CD4-positive, alpha-beta T cell (primary cell): Measurements from ENCODE around the gene TRIM44. TPM values are rescaled to one million over a fixed set of nuclear protein-coding genes. Genes with fewer than 3 reads are reported as not detected.

Experiments
- ATAC-seq: fragments of 200-7000 bp; cut with Tn5 transposase; one replicate; pipeline ENCODE4 v1.10.0; 2022; ENCODE audit warnings: mild to moderate bottlenecking; ENCODE audit not compliant: poor library complexity
- CTCF ChIA-PET: fragments of 350-600 bp; sonication (Branson Sonifier 250); formaldehyde crosslinking; loops from one replicate; lab custom pipeline; 2021; ENCODE audit warnings: antibody characterized with exemption, inconsistent platforms; lab: Charles Lee
- POLR2A ChIA-PET: fragments of 350-600 bp; sonication (Branson Sonifier 250); formaldehyde crosslinking; loops from one replicate; lab custom pipeline; 2021; ENCODE audit warnings: antibody characterized with exemption, inconsistent platforms; lab: Charles Lee
- DNase-seq, 14 experiments: peaks; one replicate each; pipeline ENCODE4 v3.0.0-alpha.2; 2013 to 2020; ENCODE audit warnings: mixed read lengths in 2 of 14
- H3K27ac ChIP-seq, 2 donors: one replicate each; pipeline versions ENCODE4 v1.5.1 to v1.7.0; 2013; ENCODE audit warnings: low read length in 2 of 2, low read depth in 1 of 2, mild to moderate bottlenecking in 1 of 2
- H3K27me3 ChIP-seq, 2 experiments: 1 replicate in 1 of 2; 2 replicates in 1 of 2; pipeline versions ENCODE4 v1.6.1 to v1.7.0; 2013; ENCODE audit warnings: low read length in 2 of 2, control low read depth in 1 of 2, mild to moderate bottlenecking in 1 of 2, moderate library complexity in 1 of 2; ENCODE audit not compliant: insufficient read depth in 2 of 2, control insufficient read depth in 1 of 2
- H3K36me3 ChIP-seq: one replicate; pipeline ENCODE4 v1.6.1; 2013; ENCODE audit warnings: low read length, control low read depth; ENCODE audit not compliant: insufficient read depth
- H3K4me1 ChIP-seq: one replicate; pipeline ENCODE4 v1.6.1; 2013; ENCODE audit warnings: low read length, control low read depth; ENCODE audit not compliant: insufficient read depth
- H3K4me3 ChIP-seq: one replicate; pipeline ENCODE4 v1.5.1; 2013; ENCODE audit warnings: mild to moderate bottlenecking, low read length, moderate library complexity
- H3K9me3 ChIP-seq, 2 experiments: 1 replicate in 1 of 2; 2 replicates in 1 of 2; pipeline versions ENCODE4 v1.6.1 to v1.7.0; 2013; ENCODE audit warnings: low read length in 2 of 2, mild to moderate bottlenecking in 2 of 2, control low read depth in 1 of 2, moderate library complexity in 1 of 2; ENCODE audit not compliant: control insufficient read depth in 1 of 2, insufficient read depth in 1 of 2
- H3K27ac Mint-ChIP-seq: one replicate; pipeline ENCODE4 v1.8.0; 2020; ENCODE audit warnings: mixed read lengths
- H3K27me3 Mint-ChIP-seq: one replicate; pipeline ENCODE4 v1.8.0; 2021; ENCODE audit warnings: mixed read lengths
- H3K36me3 Mint-ChIP-seq: one replicate; pipeline ENCODE4 v1.8.0; 2021; ENCODE audit warnings: low read depth, mixed read lengths
- H3K4me1 Mint-ChIP-seq: one replicate; pipeline ENCODE4 v1.8.0; 2021; ENCODE audit warnings: low read depth, mixed read lengths
- H3K4me3 Mint-ChIP-seq: one replicate; pipeline ENCODE4 v1.8.0; 2020; ENCODE audit warnings: mild to moderate bottlenecking, mixed read lengths
- H3K9me3 Mint-ChIP-seq: one replicate; pipeline ENCODE4 v1.8.0; 2020; ENCODE audit warnings: mixed read lengths
- CTCF ChIP-seq: fragments of 200-600 bp; IDR thresholded peaks from one replicate; pipeline ENCODE4 v1.8.0; 2022; ENCODE audit warnings: antibody characterized with exemption, mild to moderate bottlenecking
- intact Hi-C, 2 experiments: fragments of 100-400 bp; cut with DNase I in 1 of 2; cut with micrococcal nuclease in 1 of 2; formaldehyde crosslinking; loops; one replicate each; pipeline versions ENCODE4 v1.15.1 to v1.9.0; 2023 to 2025; cut with DNase I, micrococcal nuclease
- total RNA-seq, 174 experiments: library from RNA in 2 of 174; stranded (reverse) in 2 of 174; gene quantifications; one replicate each; pipeline ENCODE4 v1.2.3 and lab custom pipeline; 2021 to 2026

The TRIM44 gene
- total RNA-seq, 2 experiments from 2014 or later, result 32.1 to 36.7 TPM

- no peaks in the 10 kb centered on the region for H3K4me1 Mint-ChIP-seq
- DNase-seq (no peak), ATAC-seq (no peak)
- Histone ChIP-seq H3K27me3 (peaks cover 6% of the 10 kb centered on the region in 2 experiments), H3K4me1 (no peaks in the 10 kb centered on the region), H3K4me3 (no peak overlapping the region), H3K27ac (no peak overlapping the region), H3K9me3 (no peaks in the 10 kb centered on the region), H3K36me3 (no peaks in the 10 kb centered on the region)
- ChIA-PET POLR2A (no interaction called here), CTCF (no interaction called here)
- intact Hi-C loops, result loop anchor here in 1 of 2 experiments (10.0 kb wide), 1 partner anchor 59 kb away; no protein-coding TSS in a partner anchor
- H3K27me3 Mint-ChIP-seq, result peaks cover 24% of the 10 kb centered on the region
- H3K4me3 Mint-ChIP-seq, result no peak overlapping the region
- no peak overlapping the region for H3K27ac Mint-ChIP-seq
- TF ChIP-seq CTCF, result no peak
- no peaks in the 10 kb centered on the region for H3K9me3 Mint-ChIP-seq
- no peaks in the 10 kb centered on the region for H3K36me3 Mint-ChIP-seq
These were observed 183.3 kb downstream of the TRIM44 start for GRCh38 chr11:35845860-35846259.

GRCh38 chr11:35846874-35847273, 184.3 kb downstream of the TRIM44 start:
- no peak for TF ChIP-seq CTCF
- CTCF ChIA-PET, result no interaction called here
- Histone ChIP-seq H3K27me3 (peaks cover 4 to 6% of the 10 kb centered on the region in 2 experiments), H3K27ac (no peak overlapping the region), H3K4me1 (no peaks in the 10 kb centered on the region), H3K9me3 (no peaks in the 10 kb centered on the region), H3K36me3 (no peaks in the 10 kb centered on the region), H3K4me3 (no peak overlapping the region)
- POLR2A ChIA-PET, result no interaction called here
- H3K36me3 Mint-ChIP-seq, result no peaks in the 10 kb centered on the region
- intact Hi-C loops, result loop anchor here in 1 of 2 experiments (10.0 kb wide), 1 partner anchor 58 kb away; no protein-coding TSS in a partner anchor
- peaks cover 24% of the 10 kb centered on the region for H3K27me3 Mint-ChIP-seq
- no peaks in the 10 kb centered on the region for H3K9me3 Mint-ChIP-seq
- ATAC-seq (no peak), DNase-seq (no peak)
- H3K4me3 Mint-ChIP-seq, result no peak overlapping the region
- H3K4me1 Mint-ChIP-seq, result no peaks in the 10 kb centered on the region
- no peak overlapping the region for H3K27ac Mint-ChIP-seq

GRCh38 chr11:35847473-35847872, 184.9 kb downstream of the TRIM44 start:
- Histone ChIP-seq H3K27ac (no peak overlapping the region), H3K4me1 (no peaks in the 10 kb centered on the region), H3K9me3 (no peaks in the 10 kb centered on the region), H3K4me3 (no peak overlapping the region), H3K36me3 (no peaks in the 10 kb centered on the region), H3K27me3 (peaks cover 4 to 6% of the 10 kb centered on the region in 2 experiments)
- ChIA-PET POLR2A (no interaction called here), CTCF (no interaction called here)
- Mint-ChIP-seq H3K27me3 (peaks cover 24% of the 10 kb centered on the region), H3K4me1 (no peaks in the 10 kb centered on the region), H3K36me3 (no peaks in the 10 kb centered on the region), H3K27ac (no peak overlapping the region), H3K9me3 (no peaks in the 10 kb centered on the region), H3K4me3 (no peak overlapping the region)
- DNase-seq (no peak), ATAC-seq (no peak)
- TF ChIP-seq CTCF, result no peak
- intact Hi-C loops, result loop anchor here in 1 of 2 experiments (10.0 kb wide), 1 partner anchor 57 kb away; no protein-coding TSS in a partner anchor
